Measurements from ENCODE around the gene SDHA. TPM values are rescaled to one million over a fixed set of nuclear protein-coding genes. Genes with fewer than 3 reads are reported as not detected.

SDHA gene
- total and polyA plus RNA-seq, 2 donors from 2014 or later: 135 to 256 TPM

DNA sequence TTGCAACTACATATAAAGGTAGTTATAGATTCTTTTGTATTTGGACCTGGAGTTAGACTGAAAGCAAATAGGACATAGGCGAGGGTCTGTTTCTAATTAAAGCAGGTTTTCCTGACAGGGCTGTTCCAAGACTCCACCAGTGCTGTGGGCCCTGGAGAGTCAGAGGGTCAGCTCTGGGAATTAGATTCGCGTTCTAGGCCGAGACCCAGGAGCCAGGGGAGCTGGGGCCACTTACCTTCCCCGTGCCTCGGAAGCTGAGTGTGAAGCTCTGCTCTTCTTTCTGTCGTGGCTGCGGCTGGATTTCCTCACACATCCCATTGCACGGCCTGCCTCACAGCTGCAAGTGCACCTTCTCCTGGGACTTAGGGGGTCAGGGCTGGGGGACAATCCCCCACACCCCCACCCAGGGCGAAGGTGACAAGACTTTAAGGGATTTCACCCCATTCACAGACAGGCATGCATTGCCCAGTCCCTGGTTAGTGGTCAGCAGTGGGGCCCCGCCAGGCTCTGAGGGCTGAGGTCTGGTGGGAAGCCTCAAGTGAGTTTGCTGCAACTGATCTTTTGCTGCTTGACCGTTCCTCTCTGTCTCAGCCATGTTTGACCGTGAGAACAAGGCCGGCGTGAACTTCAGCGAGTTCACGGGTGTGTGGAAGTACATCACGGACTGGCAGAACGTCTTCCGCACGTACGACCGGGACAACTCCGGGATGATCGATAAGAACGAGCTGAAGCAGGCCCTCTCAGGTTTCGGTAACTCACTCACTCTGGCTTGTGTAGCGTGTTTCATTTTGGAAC, 88.1 kb downstream of the SDHA start:
- Histone ChIP-seq H3K4me3 (ENCODE audit: low read length in 3 of 3) (no peak overlapping the region), H3K4me1 (ENCODE audit: control insufficient read depth in 2 of 3, insufficient read depth in 2 of 3, low read depth in 1 of 3, low read length in 3 of 3) (peaks cover 0 to 14% (median 0%) of the 10 kb centered on the region in 3 donors), H3K9me3 (ENCODE audit: control insufficient read depth in 2 of 3, insufficient read depth in 1 of 3, low read length in 3 of 3) (no peaks in the 10 kb centered on the region), H3K9ac (ENCODE audit: low read length in 3 of 3) (no peak overlapping the region), H3K27me3 (ENCODE audit: control insufficient read depth, insufficient read depth, low read length) (no peaks in the 10 kb centered on the region), H3K27ac (ENCODE audit: low read depth in 2 of 2, low read length in 2 of 2) (no peak overlapping the region), H3K36me3 (ENCODE audit: control insufficient read depth in 2 of 3, insufficient read depth in 3 of 3, low read length in 3 of 3) (peaks cover 0 to 8% (median 1%) of the 10 kb centered on the region in 3 donors)
- TF ChIP-seq, protein P1, sequence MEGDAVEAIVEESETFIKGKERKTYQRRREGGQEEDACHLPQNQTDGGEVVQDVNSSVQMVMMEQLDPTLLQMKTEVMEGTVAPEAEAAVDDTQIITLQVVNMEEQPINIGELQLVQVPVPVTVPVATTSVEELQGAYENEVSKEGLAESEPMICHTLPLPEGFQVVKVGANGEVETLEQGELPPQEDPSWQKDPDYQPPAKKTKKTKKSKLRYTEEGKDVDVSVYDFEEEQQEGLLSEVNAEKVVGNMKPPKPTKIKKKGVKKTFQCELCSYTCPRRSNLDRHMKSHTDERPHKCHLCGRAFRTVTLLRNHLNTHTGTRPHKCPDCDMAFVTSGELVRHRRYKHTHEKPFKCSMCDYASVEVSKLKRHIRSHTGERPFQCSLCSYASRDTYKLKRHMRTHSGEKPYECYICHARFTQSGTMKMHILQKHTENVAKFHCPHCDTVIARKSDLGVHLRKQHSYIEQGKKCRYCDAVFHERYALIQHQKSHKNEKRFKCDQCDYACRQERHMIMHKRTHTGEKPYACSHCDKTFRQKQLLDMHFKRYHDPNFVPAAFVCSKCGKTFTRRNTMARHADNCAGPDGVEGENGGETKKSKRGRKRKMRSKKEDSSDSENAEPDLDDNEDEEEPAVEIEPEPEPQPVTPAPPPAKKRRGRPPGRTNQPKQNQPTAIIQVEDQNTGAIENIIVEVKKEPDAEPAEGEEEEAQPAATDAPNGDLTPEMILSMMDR (IDR thresholded peaks at IDR 0.05; ENCODE audit: borderline replicate concordance, extremely low read depth, insufficient read depth): no peak
- no peak for FAIRE-seq
- intact Hi-C loops (cut with DNase I): no loop called here
- peak in 2 of 5 donors; percentile 7 to 37 for DNase-seq

Other genes starting within 250 kb of the SDHA start
- 0.13 TPM for gene PLEKHG4B, start 126.2 kb upstream of the SDHA start, total RNA-seq
- 0.37 TPM for gene PLEKHG4B, start 126.2 kb upstream of the SDHA start, polyA plus RNA-seq (ENCODE audit: insufficient read depth, low read depth, low replicate concordance)
- not detected for gene LRRC14B, start 26.8 kb upstream of the SDHA start, total RNA-seq
- not detected for gene LRRC14B, start 26.8 kb upstream of the SDHA start, polyA plus RNA-seq (ENCODE audit: insufficient read depth, low read depth, low replicate concordance)
- 5.9 TPM for gene CCDC127, start 167 bp upstream of the SDHA start, total RNA-seq
- gene CCDC127, start 167 bp upstream of the SDHA start, polyA plus RNA-seq (ENCODE audit: insufficient read depth, low read depth, low replicate concordance): 3.2 TPM
- 89.6 TPM for gene PDCD6, start 53.3 kb downstream of the SDHA start, total RNA-seq
- 125 TPM for gene PDCD6, start 53.3 kb downstream of the SDHA start, polyA plus RNA-seq (ENCODE audit: insufficient read depth, low read depth, low replicate concordance)
- gene AHRR, start 103.4 kb downstream of the SDHA start, total RNA-seq: 1.7 TPM
- 0.71 TPM for gene AHRR, start 103.4 kb downstream of the SDHA start, polyA plus RNA-seq (ENCODE audit: insufficient read depth, low read depth, low replicate concordance)
- gene EXOC3, start 224.9 kb downstream of the SDHA start, total RNA-seq: 71.5 TPM
- gene EXOC3, start 224.9 kb downstream of the SDHA start, polyA plus RNA-seq (ENCODE audit: insufficient read depth, low read depth, low replicate concordance): 40.5 TPM